HAP-1 (cell line): Measurements from ENCODE around the gene FAM222B.
A peak's percentile ranks its signal among the peaks of the same experiment; 100 is the strongest.

Experiments
- DNase-seq, 2 experiments: peaks; one replicate each; pipeline ENCODE4 v3.0.0-alpha.2; 2016 to 2020; ENCODE audit warnings: low spot score in 2 of 2
- H3K27me3 ChIP-seq: fragments of 250-450 bp; sonication (Bioruptor Pico); 2 replicates; pipeline ENCODE4 v1.5.1; 2020; ENCODE audit warnings: low read depth, mild to moderate bottlenecking, moderate library complexity
- H3K36me3 ChIP-seq: fragments of 250-450 bp; sonication (Bioruptor Pico); replicated peaks from 2 replicates; pipeline ENCODE4 v1.5.1; 2020; ENCODE audit warnings: mild to moderate bottlenecking
- H3K4me1 ChIP-seq: fragments of 250-450 bp; sonication (Bioruptor Pico); 2 replicates; pipeline ENCODE4 v1.5.1; 2020; ENCODE audit warnings: mild to moderate bottlenecking
- H3K4me3 ChIP-seq: fragments of 250-450 bp; sonication (Bioruptor Pico); 2 replicates; pipeline ENCODE4 v1.5.1; 2020; ENCODE audit warnings: mild to moderate bottlenecking, moderate library complexity
- H3K9me3 ChIP-seq: fragments of 250-450 bp; sonication (Bioruptor Pico); 2 replicates; pipeline ENCODE4 v1.5.1; 2020; ENCODE audit warnings: mild to moderate bottlenecking, moderate library complexity
- in situ Hi-C: fragments of 300-500 bp; cut with MboI; formaldehyde crosslinking; loops from 3 replicates; pipeline ENCODE4 v1.14.3; 2020; ENCODE audit warnings: low sequenced_read_pairs, inconsistent platforms, mixed read lengths

FAM222B gene

GRCh38 chr17:28712705-28713415 lies 129.7 kb downstream of the FAM222B start:
- DNase-seq = no peak
- no peaks in the 10 kb centered on the region for H3K27me3 ChIP-seq
- no peaks in the 10 kb centered on the region; the same call in 1 of the 2 replicates for H3K9me3 ChIP-seq
- in situ Hi-C loops = no loop called here
- no peak overlapping the region for H3K4me3 ChIP-seq
- no peaks in the 10 kb centered on the region for H3K36me3 ChIP-seq
- H3K4me1 ChIP-seq = peaks cover 25% of the 10 kb centered on the region

- in situ Hi-C loops = no loop called here
- no peaks in the 10 kb centered on the region for H3K27me3 ChIP-seq
- peak; percentile 60 to 86 for DNase-seq
- H3K9me3 ChIP-seq = no peaks in the 10 kb centered on the region; the same call in 1 of the 2 replicates
- peak overlapping the region; percentile 63 for H3K4me3 ChIP-seq
- H3K36me3 ChIP-seq = no peaks in the 10 kb centered on the region
- peaks cover 25% of the 10 kb centered on the region for H3K4me1 ChIP-seq
These were observed 130.4 kb downstream of the FAM222B start for GRCh38 chr17:28712032-28712704.

GRCh38 chr17:28711723-28712031 lies 130.9 kb downstream of the FAM222B start, which contains the start of gene PROCA1:
Gene PROCA1, minus strand, starts transcription at chr17:28711888. Its CDS starts 228 bp downstream, at chr17:28711660.
- no peaks in the 10 kb centered on the region; the same call in 1 of the 2 replicates for H3K9me3 ChIP-seq
- in situ Hi-C loops = no loop called here
- peak within 1 kb of the TSS; percentile 63 for H3K4me3 ChIP-seq
- no peaks in the 10 kb centered on the region for H3K36me3 ChIP-seq
- DNase-seq = peak in 1 of 2 experiments; percentile 20
- H3K27me3 ChIP-seq = no peaks in the 10 kb centered on the region
- H3K4me1 ChIP-seq = peaks cover 25% of the 10 kb centered on the region

GRCh38 chr17:28710861-28711722 lies 131.5 kb downstream of the FAM222B start:
- peak; percentile 87 to 96 for DNase-seq
- in situ Hi-C loops = no loop called here
- H3K27me3 ChIP-seq = no peaks in the 10 kb centered on the region
- no peaks in the 10 kb centered on the region for H3K36me3 ChIP-seq
- peaks cover 25% of the 10 kb centered on the region for H3K4me1 ChIP-seq
- H3K4me3 ChIP-seq = peak overlapping the region; percentile 63
- no peaks in the 10 kb centered on the region; the same call in 1 of the 2 replicates for H3K9me3 ChIP-seq

GRCh38 chr17:28707339-28707720 lies 135.3 kb downstream of the FAM222B start:
- H3K9me3 ChIP-seq = no peaks in the 10 kb centered on the region; the same call in 1 of the 2 replicates
- in situ Hi-C loops = no loop called here
- no peak overlapping the region for H3K4me3 ChIP-seq
- H3K4me1 ChIP-seq = peaks cover 21% of the 10 kb centered on the region
- DNase-seq = no peak
- H3K27me3 ChIP-seq = no peaks in the 10 kb centered on the region
- H3K36me3 ChIP-seq = peaks cover 16% of the 10 kb centered on the region

- DNase-seq = no peak
- Histone ChIP-seq H3K4me1 (peaks cover 15% of the 10 kb centered on the region), H3K4me3 (no peak overlapping the region), H3K36me3 (peaks cover 22% of the 10 kb centered on the region), H3K9me3 (no peaks in the 10 kb centered on the region; the same call in 1 of the 2 replicates), H3K27me3 (no peaks in the 10 kb centered on the region)
- in situ Hi-C loops = no loop called here
These were observed 135.9 kb downstream of the FAM222B start for GRCh38 chr17:28706471-28707338.
